HG03159 (cell line): Measurements from ENCODE around the gene DCTN4.
"Not testable (repeated sequence)": the region's sequence is repeated elsewhere in the genome, so short reads cannot be mapped to it uniquely, and the experiment has no call there.

ENCODE experiments used
- ATAC-seq: cut with Tn5 transposase; IDR thresholded peaks from one replicate; pipeline ENCODE4 v1.9.1; 2021; ENCODE audit warnings: mild to moderate bottlenecking, moderate library complexity; ENCODE audit not compliant: unreplicated experiment

The DCTN4 gene

GRCh38 chr5:150778517-150779396, 19.9 kb upstream of the DCTN4 start, which contains the start of gene SMIM3:
Gene SMIM3, plus strand, starts transcription at chr5:150778757. Its CDS starts 16,684 bp downstream, at chr5:150795441.
- ATAC-seq, result no peak

- ATAC-seq, result no peak
Measured at GRCh38 chr5:150778088-150778516, 19.3 kb upstream of the DCTN4 start.

GRCh38 chr5:150777685-150778084, 18.9 kb upstream of the DCTN4 start:
- no peak for ATAC-seq

- ATAC-seq, result no peak
Measured at GRCh38 chr5:150774145-150774544, 15.3 kb upstream of the DCTN4 start.

- no peak for ATAC-seq
Measured at GRCh38 chr5:150771034-150771795, 12.4 kb upstream of the DCTN4 start.

GRCh38 chr5:150766251-150766650, 7.4 kb upstream of the DCTN4 start:
- no peak for ATAC-seq

- ATAC-seq, result no peak
Measured at GRCh38 chr5:150765799-150766169, 7.0 kb upstream of the DCTN4 start.

- ATAC-seq, result no peak
Measured at GRCh38 chr5:150765011-150765798, 6.4 kb upstream of the DCTN4 start.

- no peak for ATAC-seq
Measured at GRCh38 chr5:150764530-150764929, 5.7 kb upstream of the DCTN4 start.

- ATAC-seq, result no peak
Measured at GRCh38 chr5:150763023-150763769, 4.4 kb upstream of the DCTN4 start.

- no peak for ATAC-seq
Measured at GRCh38 chr5:150762211-150762610, 3.4 kb upstream of the DCTN4 start.

GRCh38 chr5:150759334-150759583, 442 bp upstream of the DCTN4 start:
- ATAC-seq, result no peak

GRCh38 chr5:150758203-150758530, 650 bp downstream of the DCTN4 start:
- peak; percentile 16 for ATAC-seq

- ATAC-seq, result no peak
Measured at GRCh38 chr5:150757087-150757649, 1.6 kb downstream of the DCTN4 start.

- ATAC-seq, result no peak
Measured at GRCh38 chr5:150753863-150754262, 5.0 kb downstream of the DCTN4 start.

GRCh38 chr5:150753463-150753862, 5.4 kb downstream of the DCTN4 start:
- ATAC-seq, result no peak

- ATAC-seq, result no peak
Measured at GRCh38 chr5:150751096-150751891, 7.5 kb downstream of the DCTN4 start.

- ATAC-seq, result no peak
Measured at GRCh38 chr5:150750469-150750868, 8.3 kb downstream of the DCTN4 start.

GRCh38 chr5:150743142-150743488, 15.7 kb downstream of the DCTN4 start:
- not testable (repeated sequence) for ATAC-seq
